Testis (tissue), 2 donors: ENCODE data around the gene SHISA6.

Experiments
- POLR2A ChIP-seq: fragments of 450-650 bp; IDR thresholded peaks from one replicate; pipeline ENCODE4 v1.6.1; 2017; ENCODE audit warnings: antibody characterized with exemption, mild to moderate bottlenecking, moderate library complexity
- TF ChIP-seq, protein P1 (sequence below), 3 experiments: fragments of 450-650 bp in 2 of 3; fragments of 200-600 bp in 1 of 3; sonication (generic) in 1 of 3; IDR thresholded peaks; one replicate each; pipeline ENCODE4 v1.5.1; 2016 to 2019; ENCODE audit warnings: antibody characterized with exemption in 3 of 3, mild to moderate bottlenecking in 2 of 3, moderate library complexity in 1 of 3

DNA sequence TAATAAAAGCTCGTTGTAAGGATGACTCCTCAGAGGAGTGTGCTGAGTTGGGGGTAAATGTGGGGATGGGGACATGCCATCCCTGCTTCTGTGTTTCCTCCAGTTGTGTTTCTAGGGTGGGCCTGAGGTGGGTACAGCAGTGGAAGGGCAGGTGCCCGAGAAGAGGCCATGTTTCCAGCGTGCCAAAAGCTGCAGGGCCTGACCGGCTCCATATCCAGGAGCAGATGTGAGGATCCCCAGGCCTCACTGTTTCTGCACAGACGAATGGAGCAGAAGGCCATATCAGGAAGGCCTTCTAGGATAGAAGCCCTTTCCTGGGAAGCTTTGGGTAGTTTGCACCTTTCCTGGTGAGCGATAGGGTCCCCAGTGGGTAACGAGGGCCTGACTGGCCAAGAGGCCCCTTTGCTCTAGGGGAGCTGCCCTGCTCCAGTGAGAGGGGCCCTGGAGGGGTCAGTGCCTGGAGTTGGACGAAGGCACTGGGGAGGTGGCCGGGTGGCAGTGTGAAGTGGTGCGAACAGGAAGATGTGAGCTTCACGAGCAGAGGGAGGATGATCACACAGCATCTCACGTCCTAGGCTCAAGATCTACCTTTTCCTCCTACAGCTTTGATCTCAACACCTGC lies 62.9 kb downstream of the SHISA6 start:
- no peak for TF ChIP-seq POLR2A
- TF ChIP-seq, protein P1, sequence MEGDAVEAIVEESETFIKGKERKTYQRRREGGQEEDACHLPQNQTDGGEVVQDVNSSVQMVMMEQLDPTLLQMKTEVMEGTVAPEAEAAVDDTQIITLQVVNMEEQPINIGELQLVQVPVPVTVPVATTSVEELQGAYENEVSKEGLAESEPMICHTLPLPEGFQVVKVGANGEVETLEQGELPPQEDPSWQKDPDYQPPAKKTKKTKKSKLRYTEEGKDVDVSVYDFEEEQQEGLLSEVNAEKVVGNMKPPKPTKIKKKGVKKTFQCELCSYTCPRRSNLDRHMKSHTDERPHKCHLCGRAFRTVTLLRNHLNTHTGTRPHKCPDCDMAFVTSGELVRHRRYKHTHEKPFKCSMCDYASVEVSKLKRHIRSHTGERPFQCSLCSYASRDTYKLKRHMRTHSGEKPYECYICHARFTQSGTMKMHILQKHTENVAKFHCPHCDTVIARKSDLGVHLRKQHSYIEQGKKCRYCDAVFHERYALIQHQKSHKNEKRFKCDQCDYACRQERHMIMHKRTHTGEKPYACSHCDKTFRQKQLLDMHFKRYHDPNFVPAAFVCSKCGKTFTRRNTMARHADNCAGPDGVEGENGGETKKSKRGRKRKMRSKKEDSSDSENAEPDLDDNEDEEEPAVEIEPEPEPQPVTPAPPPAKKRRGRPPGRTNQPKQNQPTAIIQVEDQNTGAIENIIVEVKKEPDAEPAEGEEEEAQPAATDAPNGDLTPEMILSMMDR (IDR thresholded peaks at IDR 0.05): no peak
